ENCODE measurements around the gene DNASE2. TPM values are rescaled to one million over a fixed set of nuclear protein-coding genes. Genes with fewer than 3 reads are reported as not detected.

DNASE2 gene
- total RNA-seq, 1 donor from 2014 or later = 101 TPM

DNA sequence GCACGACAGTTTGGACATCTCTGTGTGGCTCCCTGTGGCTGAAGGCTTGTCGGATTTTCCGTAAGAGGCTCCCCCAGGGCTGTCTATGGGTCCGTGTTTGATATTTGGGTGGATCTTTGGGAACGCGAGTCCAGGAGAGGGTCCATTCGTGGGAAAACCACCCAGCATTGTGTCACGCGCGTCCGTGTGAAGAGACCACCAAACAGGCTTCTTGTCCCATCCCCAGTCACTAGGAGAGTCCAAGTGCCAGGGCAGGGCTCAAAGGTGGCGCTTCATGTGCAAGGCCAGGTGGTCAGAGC lies 3.3 kb upstream of the DNASE2 start:
- H3K27me3 ChIP-seq (ENCODE audit: low read depth) = peaks cover 15% of the 10 kb centered on the region
- peaks cover 37% of the 10 kb centered on the region for H3K4me1 ChIP-seq
- intact Hi-C loops (cut with DNase I) = no loop called here
- DNase-seq (no peak), ATAC-seq (no peak)
- H3K9me3 ChIP-seq = no peaks in the 10 kb centered on the region
- peak overlapping the region; percentile 54 for H3K4me3 ChIP-seq
- H3K36me3 ChIP-seq = no peaks in the 10 kb centered on the region
- TF ChIP-seq, protein P1, sequence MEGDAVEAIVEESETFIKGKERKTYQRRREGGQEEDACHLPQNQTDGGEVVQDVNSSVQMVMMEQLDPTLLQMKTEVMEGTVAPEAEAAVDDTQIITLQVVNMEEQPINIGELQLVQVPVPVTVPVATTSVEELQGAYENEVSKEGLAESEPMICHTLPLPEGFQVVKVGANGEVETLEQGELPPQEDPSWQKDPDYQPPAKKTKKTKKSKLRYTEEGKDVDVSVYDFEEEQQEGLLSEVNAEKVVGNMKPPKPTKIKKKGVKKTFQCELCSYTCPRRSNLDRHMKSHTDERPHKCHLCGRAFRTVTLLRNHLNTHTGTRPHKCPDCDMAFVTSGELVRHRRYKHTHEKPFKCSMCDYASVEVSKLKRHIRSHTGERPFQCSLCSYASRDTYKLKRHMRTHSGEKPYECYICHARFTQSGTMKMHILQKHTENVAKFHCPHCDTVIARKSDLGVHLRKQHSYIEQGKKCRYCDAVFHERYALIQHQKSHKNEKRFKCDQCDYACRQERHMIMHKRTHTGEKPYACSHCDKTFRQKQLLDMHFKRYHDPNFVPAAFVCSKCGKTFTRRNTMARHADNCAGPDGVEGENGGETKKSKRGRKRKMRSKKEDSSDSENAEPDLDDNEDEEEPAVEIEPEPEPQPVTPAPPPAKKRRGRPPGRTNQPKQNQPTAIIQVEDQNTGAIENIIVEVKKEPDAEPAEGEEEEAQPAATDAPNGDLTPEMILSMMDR (IDR thresholded peaks at IDR 0.05) = no peak
- peak overlapping the region; percentile 56 for H3K27ac ChIP-seq

DNA sequence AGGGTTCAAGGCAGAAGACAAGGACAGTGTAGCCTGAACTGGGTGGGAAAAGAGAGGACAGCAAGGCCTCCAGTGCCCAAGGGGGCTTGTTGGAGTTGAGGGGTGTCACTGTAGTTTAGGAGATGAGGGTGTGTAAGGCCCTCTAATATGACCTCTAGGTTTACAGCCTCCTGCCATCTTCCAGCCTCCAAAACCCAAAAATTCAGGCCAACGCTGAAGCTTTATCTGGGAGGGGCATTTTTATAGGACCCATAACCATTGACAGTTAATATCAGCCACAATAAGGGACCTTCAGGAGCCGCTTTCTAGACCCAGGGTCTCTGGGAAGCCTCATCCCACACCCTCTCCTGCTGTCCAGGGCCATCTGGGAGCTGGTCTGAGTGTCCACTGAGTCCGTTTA lies 3.0 kb upstream of the DNASE2 start:
- DNase-seq = no peak
- peaks cover 15% of the 10 kb centered on the region for H3K27me3 ChIP-seq (ENCODE audit: low read depth)
- intact Hi-C loops (cut with DNase I) = no loop called here
- H3K36me3 ChIP-seq = no peaks in the 10 kb centered on the region
- TF ChIP-seq, protein P1 (IDR thresholded peaks at IDR 0.05) = no peak
- peaks cover 38% of the 10 kb centered on the region for H3K4me1 ChIP-seq
- H3K4me3 ChIP-seq = no peak overlapping the region
- no peak overlapping the region for H3K27ac ChIP-seq
- H3K9me3 ChIP-seq = no peaks in the 10 kb centered on the region
- no peak for ATAC-seq

DNA sequence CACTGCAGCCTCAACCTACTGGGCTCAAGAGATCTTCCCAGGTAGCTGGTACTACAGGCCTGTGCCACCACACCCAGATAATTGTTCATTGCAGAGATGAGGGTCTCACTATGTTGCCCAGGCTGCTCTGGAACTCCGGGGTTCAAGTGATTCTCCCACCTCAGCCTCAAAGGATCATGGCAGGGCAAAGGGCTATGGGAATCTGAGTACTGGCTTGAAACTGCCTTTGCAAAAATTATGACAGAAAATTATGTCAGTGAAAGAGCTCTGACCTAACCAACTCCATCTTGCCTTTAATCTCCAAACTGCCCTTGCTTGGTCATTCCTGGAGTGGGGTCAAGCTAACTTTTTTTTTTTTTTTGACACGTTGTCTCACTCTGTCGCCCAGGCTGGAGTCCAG lies 1.3 kb upstream of the DNASE2 start:
- DNase-seq (no peak), ATAC-seq (no peak)
- peak overlapping the region; percentile 95 for H3K27ac ChIP-seq
- H3K36me3 ChIP-seq = peaks cover 12% of the 10 kb centered on the region
- peaks cover 38% of the 10 kb centered on the region for H3K4me1 ChIP-seq
- intact Hi-C loops (cut with DNase I) = no loop called here
- no peak overlapping the region for H3K4me3 ChIP-seq
- H3K9me3 ChIP-seq = no peaks in the 10 kb centered on the region
- H3K27me3 ChIP-seq (ENCODE audit: low read depth) = peaks cover 15% of the 10 kb centered on the region
- TF ChIP-seq, protein P1 (IDR thresholded peaks at IDR 0.05) = no peak

DNA sequence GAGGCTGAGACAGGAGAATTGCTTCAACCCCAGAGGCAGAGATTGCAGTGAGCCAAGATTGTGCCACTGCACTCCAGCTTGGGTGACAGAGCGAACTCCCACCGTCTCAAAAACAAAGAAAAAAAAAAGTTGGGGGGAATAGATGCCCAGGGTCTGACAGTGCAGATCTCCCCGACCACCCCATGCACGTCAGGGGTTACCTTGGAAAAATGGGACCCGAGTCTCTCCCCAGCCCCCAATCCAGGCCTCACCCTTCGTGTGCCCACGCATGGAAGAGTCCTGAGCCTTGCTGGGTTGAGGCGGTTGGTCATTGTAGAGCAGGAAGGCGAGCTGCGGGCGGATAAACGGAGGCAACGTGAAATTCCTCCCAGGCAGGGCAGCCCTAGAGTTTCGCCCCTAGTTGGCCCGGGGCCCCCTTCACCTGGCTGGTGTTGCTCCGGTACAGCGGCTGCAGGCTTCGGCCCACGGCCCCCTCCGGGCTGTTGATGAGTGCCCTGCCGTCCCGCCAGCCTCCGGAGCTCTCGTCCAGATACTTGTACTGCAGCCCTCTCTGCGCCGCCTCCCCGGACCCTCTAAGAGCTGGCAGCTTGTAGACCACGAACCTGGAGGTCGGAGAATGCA lies 588 bp downstream of the DNASE2 start:
- no peaks in the 10 kb centered on the region for H3K9me3 ChIP-seq
- peak overlapping the region; percentile 84 for H3K4me3 ChIP-seq
- ATAC-seq (peak; percentile 29 to 49), DNase-seq (peak; percentile 74)
- peaks cover 10% of the 10 kb centered on the region for H3K27me3 ChIP-seq (ENCODE audit: low read depth)
- TF ChIP-seq, protein P1 (IDR thresholded peaks at IDR 0.05) = no peak
- H3K4me1 ChIP-seq = peaks cover 33% of the 10 kb centered on the region
- H3K27ac ChIP-seq = peak overlapping the region; percentile 95
- peaks cover 29% of the 10 kb centered on the region for H3K36me3 ChIP-seq
- intact Hi-C loops (cut with DNase I) = no loop called here

DNA sequence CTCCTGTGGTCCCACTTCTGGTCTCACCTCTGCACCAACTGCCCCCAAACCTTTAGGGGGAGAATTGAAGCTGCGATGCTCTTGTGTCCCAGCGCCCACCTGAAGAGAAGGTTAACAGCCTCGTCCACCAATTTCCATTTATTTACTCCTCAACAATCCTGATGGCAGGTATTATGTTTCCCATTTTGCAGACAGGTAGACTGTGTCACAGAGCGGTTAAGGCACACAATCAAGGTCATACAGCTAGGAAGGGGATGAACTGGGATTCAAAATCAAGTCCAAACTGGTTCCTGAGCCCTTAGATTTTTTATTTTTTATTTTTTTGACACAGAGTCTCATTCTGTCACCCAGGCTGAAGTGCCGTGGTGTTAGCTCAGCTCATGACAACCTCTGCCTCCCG lies 6.2 kb downstream of the DNASE2 start:
- Histone ChIP-seq H3K4me3 (no peak overlapping the region), H3K9me3 (no peaks in the 10 kb centered on the region), H3K27me3 (ENCODE audit: low read depth) (no peaks in the 10 kb centered on the region), H3K4me1 (peaks cover 6% of the 10 kb centered on the region), H3K27ac (no peak overlapping the region), H3K36me3 (peaks cover 40% of the 10 kb centered on the region)
- intact Hi-C loops (cut with DNase I) = no loop called here
- DNase-seq (no peak), ATAC-seq (no peak)
- TF ChIP-seq, protein P1 (IDR thresholded peaks at IDR 0.05) = no peak
